ENCODE data around the gene SQOR.
A peak's percentile ranks its signal among the peaks of the same experiment; 100 is the strongest.

Gene SQOR

GRCh38 chr15:45667002-45667401, 32.2 kb downstream of the SQOR start:
- DNase-seq (ENCODE audit: low read depth in 2 of 2), result no peak
- TF ChIP-seq, protein P1, sequence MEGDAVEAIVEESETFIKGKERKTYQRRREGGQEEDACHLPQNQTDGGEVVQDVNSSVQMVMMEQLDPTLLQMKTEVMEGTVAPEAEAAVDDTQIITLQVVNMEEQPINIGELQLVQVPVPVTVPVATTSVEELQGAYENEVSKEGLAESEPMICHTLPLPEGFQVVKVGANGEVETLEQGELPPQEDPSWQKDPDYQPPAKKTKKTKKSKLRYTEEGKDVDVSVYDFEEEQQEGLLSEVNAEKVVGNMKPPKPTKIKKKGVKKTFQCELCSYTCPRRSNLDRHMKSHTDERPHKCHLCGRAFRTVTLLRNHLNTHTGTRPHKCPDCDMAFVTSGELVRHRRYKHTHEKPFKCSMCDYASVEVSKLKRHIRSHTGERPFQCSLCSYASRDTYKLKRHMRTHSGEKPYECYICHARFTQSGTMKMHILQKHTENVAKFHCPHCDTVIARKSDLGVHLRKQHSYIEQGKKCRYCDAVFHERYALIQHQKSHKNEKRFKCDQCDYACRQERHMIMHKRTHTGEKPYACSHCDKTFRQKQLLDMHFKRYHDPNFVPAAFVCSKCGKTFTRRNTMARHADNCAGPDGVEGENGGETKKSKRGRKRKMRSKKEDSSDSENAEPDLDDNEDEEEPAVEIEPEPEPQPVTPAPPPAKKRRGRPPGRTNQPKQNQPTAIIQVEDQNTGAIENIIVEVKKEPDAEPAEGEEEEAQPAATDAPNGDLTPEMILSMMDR (IDR thresholded peaks at IDR 0.05; ENCODE audit: low read depth, low read length), result no peak
- no peak overlapping the region for H3K4me3 ChIP-seq (replicated peaks in 1 of 2; ENCODE audit: low read depth in 2 of 2, low read length in 2 of 2)

DNA sequence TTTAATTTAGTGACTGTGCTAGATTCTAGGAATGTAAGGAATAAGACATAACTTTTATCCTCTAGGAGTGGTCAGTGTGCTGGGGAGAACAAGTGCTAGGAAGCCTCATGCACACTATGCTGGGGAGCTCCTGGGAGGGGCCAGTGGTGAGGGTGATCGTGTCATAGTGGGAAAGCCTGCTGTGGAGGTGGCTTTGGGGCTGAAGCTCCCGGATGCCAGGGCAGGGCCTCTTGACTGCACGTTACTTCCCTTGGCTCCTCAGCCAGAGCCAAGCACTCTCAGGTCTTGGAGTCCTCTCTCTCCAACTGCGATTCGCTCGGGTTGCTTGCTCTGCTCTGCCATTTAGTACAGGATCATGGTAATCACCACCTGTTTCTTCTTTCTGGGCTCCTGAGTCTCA, 33.6 kb downstream of the SQOR start:
- H3K4me3 ChIP-seq (replicated peaks in 1 of 2; ENCODE audit: low read depth in 2 of 2, low read length in 2 of 2), result no peak overlapping the region
- DNase-seq (ENCODE audit: low read depth in 2 of 2), result no peak
- TF ChIP-seq, protein P1 (IDR thresholded peaks at IDR 0.05; ENCODE audit: low read depth, low read length), result no peak

DNA sequence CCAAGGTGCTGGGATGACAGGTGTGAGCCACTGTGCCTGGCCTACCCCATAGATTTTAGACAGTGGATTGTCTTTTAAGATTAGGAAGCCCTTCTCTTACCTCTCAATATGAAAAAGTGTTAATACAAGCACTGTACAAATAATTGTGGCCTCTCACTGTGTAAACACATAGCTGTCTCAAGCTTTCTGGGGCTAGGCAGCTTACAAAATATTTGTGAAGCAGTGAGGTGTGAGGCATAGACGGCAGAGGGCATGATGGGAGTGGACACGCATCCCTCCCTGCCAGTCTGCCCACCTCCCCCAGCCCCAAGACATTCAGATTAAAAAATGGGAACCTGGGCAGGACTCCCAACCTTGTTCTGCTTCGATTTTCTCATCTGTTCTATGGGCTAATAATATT, 34.6 kb downstream of the SQOR start:
- TF ChIP-seq, protein P1 (IDR thresholded peaks at IDR 0.05; ENCODE audit: low read depth, low read length), result no peak
- no peak overlapping the region for H3K4me3 ChIP-seq (replicated peaks in 1 of 2; ENCODE audit: low read depth in 2 of 2, low read length in 2 of 2)
- no peak for DNase-seq (ENCODE audit: low read depth in 2 of 2)

GRCh38 chr15:45670091-45670490, 35.3 kb downstream of the SQOR start:
- TF ChIP-seq, protein P1 (IDR thresholded peaks at IDR 0.05; ENCODE audit: low read depth, low read length), result no peak
- no peak overlapping the region for H3K4me3 ChIP-seq (replicated peaks in 1 of 2; ENCODE audit: low read depth in 2 of 2, low read length in 2 of 2)
- DNase-seq (ENCODE audit: low read depth in 2 of 2), result no peak

DNA sequence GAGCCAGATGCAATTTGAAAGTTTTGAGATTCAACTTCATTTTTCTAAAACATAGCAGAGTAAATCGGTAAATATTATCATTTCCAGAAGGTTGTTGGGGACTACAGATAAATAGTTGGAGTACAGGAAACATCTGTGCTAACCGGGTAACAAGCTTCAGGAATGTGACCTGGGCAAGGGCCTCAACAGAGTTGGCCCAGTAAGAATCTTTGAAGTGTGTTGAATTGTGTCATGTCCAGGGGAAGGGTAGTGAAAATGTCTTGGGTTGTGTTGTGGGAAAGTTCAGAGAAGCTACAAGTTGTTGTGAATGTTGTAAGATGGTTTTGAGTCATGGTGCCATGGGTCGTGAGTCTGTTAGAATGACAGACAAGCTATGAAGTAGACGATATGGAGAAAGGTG, 35.7 kb downstream of the SQOR start:
- TF ChIP-seq, protein P1 (IDR thresholded peaks at IDR 0.05; ENCODE audit: low read depth, low read length), result no peak
- no peak overlapping the region for H3K4me3 ChIP-seq (replicated peaks in 1 of 2; ENCODE audit: low read depth in 2 of 2, low read length in 2 of 2)
- peak; percentile 25 to 68 for DNase-seq (ENCODE audit: low read depth in 2 of 2)

GRCh38 chr15:45674677-45675076, 39.8 kb downstream of the SQOR start:
- TF ChIP-seq, protein P1 (IDR thresholded peaks at IDR 0.05; ENCODE audit: low read depth, low read length), result no peak
- no peak for DNase-seq (ENCODE audit: low read depth in 2 of 2)
- no peak overlapping the region for H3K4me3 ChIP-seq (replicated peaks in 1 of 2; ENCODE audit: low read depth in 2 of 2, low read length in 2 of 2)

DNA sequence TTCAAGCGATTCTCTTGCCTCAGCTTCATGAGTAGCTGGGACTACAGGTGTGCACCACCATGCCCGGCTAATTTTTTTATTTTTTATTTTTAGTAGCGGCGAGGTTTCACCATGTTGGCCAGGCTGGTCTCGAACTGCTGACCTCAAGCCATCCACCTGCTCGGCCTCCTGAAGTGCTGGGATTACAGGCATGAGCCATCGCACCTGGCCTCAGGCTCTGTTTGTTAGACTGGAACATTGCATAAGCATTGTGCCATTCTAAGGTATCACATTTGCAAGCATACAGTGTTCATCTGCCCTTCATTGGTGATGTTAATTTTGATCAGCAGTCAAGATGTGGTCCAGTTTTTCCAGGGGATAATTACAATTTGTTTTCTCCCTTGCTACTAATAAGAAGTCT, 43.0 kb downstream of the SQOR start:
- DNase-seq (ENCODE audit: low read depth in 2 of 2), result no peak
- no peak overlapping the region for H3K4me3 ChIP-seq (replicated peaks in 1 of 2; ENCODE audit: low read depth in 2 of 2, low read length in 2 of 2)
- TF ChIP-seq, protein P1 (IDR thresholded peaks at IDR 0.05; ENCODE audit: low read depth, low read length), result no peak

Measured in cardiac fibroblast (primary cell).